H1 (cell line): ENCODE measurements around the gene ACACA. TPM values are rescaled to one million over a fixed set of nuclear protein-coding genes. Genes with fewer than 3 reads are reported as not detected.

Experiments used
- BACH1 ChIP-seq: IDR thresholded peaks from 2 replicates; pipeline ENCODE4 v1.6.1; 2012; ENCODE audit warnings: low read length, improper control_type of control experiment
- CBX8 ChIP-seq: fragments of 300-800, 300-1000 bp; sonication (generic); IDR thresholded peaks from 2 replicates; pipeline ENCODE4 v1.7.1; 2016; ENCODE audit warnings: low read depth, low read length, borderline replicate concordance
- CTBP2 ChIP-seq: IDR thresholded peaks from 2 replicates; pipeline ENCODE4 v1.7.0; 2011; ENCODE audit warnings: borderline replicate concordance, mild to moderate bottlenecking, moderate library complexity, mixed read lengths, low read length; ENCODE audit not compliant: insufficient read depth, insufficient read length
- GTF2F1 ChIP-seq: IDR thresholded peaks from 2 replicates; pipeline ENCODE4 v1.6.1; 2012; ENCODE audit warnings: low read depth, low read length, improper control_type of control experiment, borderline replicate concordance
- JUND ChIP-seq: IDR thresholded peaks from 2 replicates; pipeline ENCODE4 v1.6.1; 2011; ENCODE audit warnings: mild to moderate bottlenecking, improper control_type of control experiment, low read length
- NANOG ChIP-seq: IDR thresholded peaks from 2 replicates; pipeline ENCODE4 v1.6.1; 2011; ENCODE audit warnings: low read length, low read depth, mild to moderate bottlenecking, inconsistent platforms; ENCODE audit not compliant: insufficient read depth, poor library complexity, severe bottlenecking
- NRF1 ChIP-seq: IDR thresholded peaks from 2 replicates; pipeline ENCODE4 v1.6.1; 2011; ENCODE audit warnings: mild to moderate bottlenecking, low read depth, low read length, improper control_type of control experiment
- POU5F1 ChIP-seq: IDR thresholded peaks from 2 replicates; pipeline ENCODE4 v1.6.1; 2011; ENCODE audit warnings: low read depth, mild to moderate bottlenecking, low read length, moderate library complexity
- RBBP5 ChIP-seq: IDR thresholded peaks from 2 replicates; pipeline ENCODE4 v1.7.1; 2012; ENCODE audit warnings: low read depth, mild to moderate bottlenecking, inconsistent platforms, low read length, moderate library complexity, borderline replicate concordance
- SUZ12 ChIP-seq: fragments of 200-600 bp; sonication (generic); IDR thresholded peaks from 2 replicates; pipeline ENCODE4 v1.6.1; 2012; ENCODE audit warnings: mild to moderate bottlenecking, inconsistent platforms, low read length, moderate library complexity, mixed read lengths
- TAF1 ChIP-seq: IDR thresholded peaks from 2 replicates; pipeline ENCODE4 v1.6.1; 2011; ENCODE audit warnings: mild to moderate bottlenecking, low read depth, low read length
- TCF12 ChIP-seq: IDR thresholded peaks from 2 replicates; pipeline ENCODE4 v1.6.1; 2011; ENCODE audit warnings: low read depth, mild to moderate bottlenecking, low read length
- polyA plus RNA-seq, 7 experiments: library from polyadenylated mRNA; depleted of rRNA in 3 of 7; stranded (reverse) in 5 of 7; unstranded in 2 of 7; fragments of >200 nt in 5 of 7; fragments of 200-250 nt in 2 of 7; gene quantifications; 1 replicate in 5 of 7; 2 replicates in 1 of 7; 4 replicates in 1 of 7; pipeline versions ENCODE4 v1.2.1 to v1.2.3, GENCODE V29; 2011 to 2013; ENCODE audit warnings: missing spikeins in 2 of 7, mixed read lengths in 2 of 7
- total RNA-seq: library from RNA; stranded (reverse); fragmentation: NEBNext Ultra II Directional; extraction: Animal tissue kit (Norgen Biotek cat#: 25700); gene quantifications from 2 replicates; pipeline ENCODE4 v1.2.1, GENCODE V29; 2021
- TF ChIP-seq, protein P1 (sequence below): fragments of 300-600 bp; sonication (generic); IDR thresholded peaks from 2 replicates; pipeline ENCODE4 v1.7.1; 2012; ENCODE audit warnings: low read length, moderate library complexity, mild to moderate bottlenecking, inconsistent platforms; ENCODE audit not compliant: insufficient replicate concordance

ACACA gene
- total and polyA plus RNA-seq, 2 of the 8 experiments (the other 6 are each of a cell fraction or from before 2014, with no cell fraction given): 74.0 to 160 TPM

DNA sequence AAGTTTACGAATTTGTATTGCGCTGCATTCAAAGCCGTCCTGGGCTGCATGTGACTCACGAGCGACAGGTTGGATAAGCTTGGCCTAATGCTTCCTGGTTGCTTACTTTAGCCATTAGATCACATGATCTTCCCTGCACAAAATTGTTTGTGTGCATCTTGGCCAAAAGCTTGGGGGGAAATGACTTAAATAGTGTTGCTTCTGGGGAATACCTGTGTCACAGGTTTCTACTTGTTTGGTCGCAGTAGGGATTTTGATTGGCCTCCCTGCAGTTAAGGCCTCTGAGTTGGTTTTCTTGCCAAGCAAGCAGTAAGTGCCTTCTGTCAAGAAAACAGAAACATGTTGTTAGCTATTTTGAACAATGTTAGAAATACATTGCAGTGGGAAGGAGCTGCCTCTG lies 43.5 kb upstream of the ACACA start (continued):
- TF ChIP-seq, protein P1, sequence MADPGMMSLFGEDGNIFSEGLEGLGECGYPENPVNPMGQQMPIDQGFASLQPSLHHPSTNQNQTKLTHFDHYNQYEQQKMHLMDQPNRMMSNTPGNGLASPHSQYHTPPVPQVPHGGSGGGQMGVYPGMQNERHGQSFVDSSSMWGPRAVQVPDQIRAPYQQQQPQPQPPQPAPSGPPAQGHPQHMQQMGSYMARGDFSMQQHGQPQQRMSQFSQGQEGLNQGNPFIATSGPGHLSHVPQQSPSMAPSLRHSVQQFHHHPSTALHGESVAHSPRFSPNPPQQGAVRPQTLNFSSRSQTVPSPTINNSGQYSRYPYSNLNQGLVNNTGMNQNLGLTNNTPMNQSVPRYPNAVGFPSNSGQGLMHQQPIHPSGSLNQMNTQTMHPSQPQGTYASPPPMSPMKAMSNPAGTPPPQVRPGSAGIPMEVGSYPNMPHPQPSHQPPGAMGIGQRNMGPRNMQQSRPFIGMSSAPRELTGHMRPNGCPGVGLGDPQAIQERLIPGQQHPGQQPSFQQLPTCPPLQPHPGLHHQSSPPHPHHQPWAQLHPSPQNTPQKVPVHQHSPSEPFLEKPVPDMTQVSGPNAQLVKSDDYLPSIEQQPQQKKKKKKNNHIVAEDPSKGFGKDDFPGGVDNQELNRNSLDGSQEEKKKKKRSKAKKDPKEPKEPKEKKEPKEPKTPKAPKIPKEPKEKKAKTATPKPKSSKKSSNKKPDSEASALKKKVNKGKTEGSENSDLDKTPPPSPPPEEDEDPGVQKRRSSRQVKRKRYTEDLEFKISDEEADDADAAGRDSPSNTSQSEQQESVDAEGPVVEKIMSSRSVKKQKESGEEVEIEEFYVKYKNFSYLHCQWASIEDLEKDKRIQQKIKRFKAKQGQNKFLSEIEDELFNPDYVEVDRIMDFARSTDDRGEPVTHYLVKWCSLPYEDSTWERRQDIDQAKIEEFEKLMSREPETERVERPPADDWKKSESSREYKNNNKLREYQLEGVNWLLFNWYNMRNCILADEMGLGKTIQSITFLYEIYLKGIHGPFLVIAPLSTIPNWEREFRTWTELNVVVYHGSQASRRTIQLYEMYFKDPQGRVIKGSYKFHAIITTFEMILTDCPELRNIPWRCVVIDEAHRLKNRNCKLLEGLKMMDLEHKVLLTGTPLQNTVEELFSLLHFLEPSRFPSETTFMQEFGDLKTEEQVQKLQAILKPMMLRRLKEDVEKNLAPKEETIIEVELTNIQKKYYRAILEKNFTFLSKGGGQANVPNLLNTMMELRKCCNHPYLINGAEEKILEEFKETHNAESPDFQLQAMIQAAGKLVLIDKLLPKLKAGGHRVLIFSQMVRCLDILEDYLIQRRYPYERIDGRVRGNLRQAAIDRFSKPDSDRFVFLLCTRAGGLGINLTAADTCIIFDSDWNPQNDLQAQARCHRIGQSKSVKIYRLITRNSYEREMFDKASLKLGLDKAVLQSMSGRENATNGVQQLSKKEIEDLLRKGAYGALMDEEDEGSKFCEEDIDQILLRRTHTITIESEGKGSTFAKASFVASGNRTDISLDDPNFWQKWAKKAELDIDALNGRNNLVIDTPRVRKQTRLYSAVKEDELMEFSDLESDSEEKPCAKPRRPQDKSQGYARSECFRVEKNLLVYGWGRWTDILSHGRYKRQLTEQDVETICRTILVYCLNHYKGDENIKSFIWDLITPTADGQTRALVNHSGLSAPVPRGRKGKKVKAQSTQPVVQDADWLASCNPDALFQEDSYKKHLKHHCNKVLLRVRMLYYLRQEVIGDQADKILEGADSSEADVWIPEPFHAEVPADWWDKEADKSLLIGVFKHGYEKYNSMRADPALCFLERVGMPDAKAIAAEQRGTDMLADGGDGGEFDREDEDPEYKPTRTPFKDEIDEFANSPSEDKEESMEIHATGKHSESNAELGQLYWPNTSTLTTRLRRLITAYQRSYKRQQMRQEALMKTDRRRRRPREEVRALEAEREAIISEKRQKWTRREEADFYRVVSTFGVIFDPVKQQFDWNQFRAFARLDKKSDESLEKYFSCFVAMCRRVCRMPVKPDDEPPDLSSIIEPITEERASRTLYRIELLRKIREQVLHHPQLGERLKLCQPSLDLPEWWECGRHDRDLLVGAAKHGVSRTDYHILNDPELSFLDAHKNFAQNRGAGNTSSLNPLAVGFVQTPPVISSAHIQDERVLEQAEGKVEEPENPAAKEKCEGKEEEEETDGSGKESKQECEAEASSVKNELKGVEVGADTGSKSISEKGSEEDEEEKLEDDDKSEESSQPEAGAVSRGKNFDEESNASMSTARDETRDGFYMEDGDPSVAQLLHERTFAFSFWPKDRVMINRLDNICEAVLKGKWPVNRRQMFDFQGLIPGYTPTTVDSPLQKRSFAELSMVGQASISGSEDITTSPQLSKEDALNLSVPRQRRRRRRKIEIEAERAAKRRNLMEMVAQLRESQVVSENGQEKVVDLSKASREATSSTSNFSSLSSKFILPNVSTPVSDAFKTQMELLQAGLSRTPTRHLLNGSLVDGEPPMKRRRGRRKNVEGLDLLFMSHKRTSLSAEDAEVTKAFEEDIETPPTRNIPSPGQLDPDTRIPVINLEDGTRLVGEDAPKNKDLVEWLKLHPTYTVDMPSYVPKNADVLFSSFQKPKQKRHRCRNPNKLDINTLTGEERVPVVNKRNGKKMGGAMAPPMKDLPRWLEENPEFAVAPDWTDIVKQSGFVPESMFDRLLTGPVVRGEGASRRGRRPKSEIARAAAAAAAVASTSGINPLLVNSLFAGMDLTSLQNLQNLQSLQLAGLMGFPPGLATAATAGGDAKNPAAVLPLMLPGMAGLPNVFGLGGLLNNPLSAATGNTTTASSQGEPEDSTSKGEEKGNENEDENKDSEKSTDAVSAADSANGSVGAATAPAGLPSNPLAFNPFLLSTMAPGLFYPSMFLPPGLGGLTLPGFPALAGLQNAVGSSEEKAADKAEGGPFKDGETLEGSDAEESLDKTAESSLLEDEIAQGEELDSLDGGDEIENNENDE: no peak
- TF ChIP-seq SUZ12 (no peak), NRF1 (no peak), BACH1 (no peak), GTF2F1 (no peak), TCF12 (no peak), NANOG (no peak), TAF1 (no peak), POU5F1 (no peak), JUND (no peak), RBBP5 (no peak), CTBP2 (no peak), CBX8 (no peak)
